Ureter (tissue), 1 donor: ENCODE data around the gene SLC24A2. TPM values are rescaled to one million over a fixed set of nuclear protein-coding genes. Genes with fewer than 3 reads are reported as not detected.
"Not testable (repeated sequence)": the region's sequence is repeated elsewhere in the genome, so short reads cannot be mapped to it uniquely, and the experiment has no call there.

Experiments
- DNase-seq: peaks from one replicate; pipeline ENCODE4 v3.0.0-alpha.2; 2020; ENCODE audit warnings: low spot score
- total RNA-seq: library from RNA; stranded (reverse); gene quantifications from one replicate; pipeline ENCODE4 v1.2.4, GENCODE V29; 2023
- donor health status: DM: yes; HTN: yes; CAD: no.

Gene SLC24A2
- 0.05 TPM for total RNA-seq

- no peak for DNase-seq
Observed at GRCh38 chr9:19788614-19789271, at the start of gene SLC24A2. Gene SLC24A2, minus strand, starts transcription at chr9:19789037.

DNA sequence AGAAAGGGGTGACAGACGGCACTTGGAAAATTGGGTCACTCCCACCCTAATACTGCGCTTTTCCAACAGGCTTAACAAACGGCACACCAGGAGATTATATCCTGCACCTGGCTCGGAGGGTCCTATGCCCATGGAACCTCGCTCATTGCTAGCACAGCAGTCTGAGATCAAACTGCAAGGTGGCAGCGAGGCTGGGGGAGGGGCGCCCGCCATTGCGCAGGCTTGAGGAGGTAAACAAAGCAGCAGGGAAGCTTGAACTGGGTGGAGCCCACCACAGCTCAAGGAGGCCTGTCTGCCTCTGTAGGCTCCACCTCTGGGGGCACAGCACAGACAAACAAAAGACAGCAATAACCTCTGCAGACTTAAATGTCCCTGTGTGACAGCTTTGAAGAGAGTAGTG is 44.5 kb upstream of the SLC24A2 start:
- not testable (repeated sequence) for DNase-seq

GRCh38 chr9:19830796-19831195 is 42.0 kb upstream of the SLC24A2 start:
- DNase-seq, result no peak

DNA sequence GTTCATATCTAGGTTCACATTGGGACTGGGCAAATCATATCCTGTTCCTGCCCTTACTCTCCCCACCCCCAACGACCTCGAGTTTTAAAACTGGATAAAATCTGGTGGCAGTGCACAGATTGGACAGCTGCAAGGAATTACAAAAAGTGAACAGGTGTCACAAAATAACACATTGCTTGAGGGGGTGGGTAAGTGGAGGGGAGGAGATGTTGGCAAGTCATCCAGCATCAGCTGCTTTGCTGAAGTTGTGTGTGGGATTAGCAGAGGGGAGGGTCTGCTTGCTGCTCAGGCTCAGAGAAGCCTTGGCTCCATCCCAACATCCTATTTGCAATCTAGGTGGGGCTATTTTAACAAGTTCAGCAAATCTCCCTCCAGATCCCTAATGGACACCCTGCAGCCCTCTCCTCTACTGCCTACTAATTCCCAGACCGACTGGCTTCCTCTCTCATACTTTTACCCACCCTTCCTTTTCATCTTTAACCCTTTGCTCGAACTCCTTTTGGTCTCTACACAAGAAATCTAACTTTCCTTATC is 39.8 kb upstream of the SLC24A2 start:
- no peak for DNase-seq

- DNase-seq, result no peak
Observed at GRCh38 chr9:19816769-19817168, 27.9 kb upstream of the SLC24A2 start.

DNA sequence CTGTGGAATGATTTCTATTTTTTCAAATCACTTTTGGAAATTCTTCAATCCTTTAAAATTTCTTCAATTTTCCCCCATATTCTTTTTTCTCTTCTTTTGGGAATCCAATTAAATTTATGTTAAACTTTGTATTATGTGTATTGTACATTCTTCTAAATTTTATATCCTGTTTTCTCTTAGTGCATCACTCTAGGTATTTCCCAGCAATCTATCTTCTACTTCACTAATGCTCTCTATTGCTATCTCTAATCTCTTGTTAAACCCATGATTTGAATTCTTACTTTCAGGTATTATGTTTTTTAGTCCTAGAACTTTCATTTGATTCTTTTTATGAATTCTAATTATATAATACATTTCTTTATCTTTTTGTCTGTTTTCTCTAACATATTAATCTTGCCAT is 23.4 kb upstream of the SLC24A2 start:
- DNase-seq, result no peak

- DNase-seq, result no peak
Observed at GRCh38 chr9:19809422-19810269, 20.8 kb upstream of the SLC24A2 start.

DNA sequence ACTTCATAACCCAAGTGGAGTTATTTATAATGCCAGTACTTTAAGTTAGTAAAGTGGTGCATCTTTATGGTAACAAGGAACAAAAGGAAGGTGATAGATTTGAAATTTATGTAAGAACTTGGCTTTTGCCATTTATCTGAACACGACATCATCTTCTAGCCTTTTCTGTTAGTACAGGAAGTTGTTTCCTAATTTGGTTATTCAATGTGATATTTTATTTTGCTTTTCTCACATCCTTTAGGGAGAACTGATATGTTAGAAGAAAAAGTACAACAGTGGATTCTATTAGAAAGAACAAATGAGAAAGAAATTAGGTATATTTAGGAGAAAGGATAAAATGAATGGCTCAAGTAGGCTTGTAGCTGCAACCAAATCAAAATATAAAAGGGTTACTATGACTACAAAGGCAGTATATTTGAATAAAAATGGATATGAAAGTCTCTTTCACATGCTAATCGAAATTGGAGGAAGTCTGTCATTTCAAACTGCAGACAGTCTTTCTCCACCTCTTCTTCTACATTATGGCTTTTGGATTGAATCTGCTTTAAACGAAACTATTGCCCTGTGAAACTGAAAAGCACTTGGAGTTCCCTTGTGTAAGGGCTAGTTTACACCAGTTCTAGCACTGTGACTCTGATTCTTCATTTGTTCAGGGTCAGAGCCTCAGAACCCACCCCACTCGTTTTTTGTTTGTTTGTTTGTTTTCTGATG is 18.5 kb upstream of the SLC24A2 start:
- no peak for DNase-seq

- DNase-seq, result no peak
Observed at GRCh38 chr9:19804431-19804830, 15.6 kb upstream of the SLC24A2 start.

DNA sequence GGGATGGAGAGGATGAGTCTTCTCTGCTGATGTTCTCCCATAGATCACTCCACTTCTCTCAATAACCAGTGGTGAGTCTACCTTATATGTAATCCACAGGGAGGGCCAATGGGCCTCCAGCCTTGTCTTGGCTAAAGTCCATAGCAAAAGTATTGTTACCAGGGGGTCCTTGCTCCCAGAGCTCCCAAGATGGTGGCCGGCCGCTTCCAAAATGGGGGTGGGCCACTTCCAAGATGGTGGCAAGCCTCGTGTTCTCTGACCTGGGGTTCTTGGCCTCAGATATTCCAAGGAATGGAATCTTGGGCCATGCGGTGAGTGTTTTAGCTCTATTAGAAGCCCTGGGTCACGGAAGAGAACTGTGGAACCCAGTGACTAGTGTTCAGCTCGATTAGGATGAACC is 12.0 kb upstream of the SLC24A2 start:
- no peak for DNase-seq

- no peak for DNase-seq
Observed at GRCh38 chr9:19799784-19800183, 10.9 kb upstream of the SLC24A2 start.

DNA sequence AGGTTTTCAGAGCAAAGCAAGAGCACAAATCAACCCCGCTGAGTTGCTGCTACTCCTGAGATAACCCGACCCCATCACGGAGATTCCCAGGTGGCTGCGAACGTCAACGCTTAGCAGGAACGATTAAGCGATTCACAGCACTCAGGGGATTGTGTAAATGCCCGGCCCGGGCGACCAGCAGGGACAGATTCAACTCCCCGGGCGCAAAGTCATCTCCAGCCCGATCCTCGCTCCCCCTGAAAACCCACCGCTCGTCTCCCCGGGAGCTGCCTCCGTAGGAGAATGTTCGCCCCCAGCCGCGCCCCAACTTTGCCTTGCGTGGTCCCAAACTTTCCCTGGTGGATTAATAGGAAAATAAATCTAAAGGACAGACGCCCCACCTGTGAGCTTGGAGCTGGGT is 685 bp downstream of the SLC24A2 start:
- no peak for DNase-seq

DNA sequence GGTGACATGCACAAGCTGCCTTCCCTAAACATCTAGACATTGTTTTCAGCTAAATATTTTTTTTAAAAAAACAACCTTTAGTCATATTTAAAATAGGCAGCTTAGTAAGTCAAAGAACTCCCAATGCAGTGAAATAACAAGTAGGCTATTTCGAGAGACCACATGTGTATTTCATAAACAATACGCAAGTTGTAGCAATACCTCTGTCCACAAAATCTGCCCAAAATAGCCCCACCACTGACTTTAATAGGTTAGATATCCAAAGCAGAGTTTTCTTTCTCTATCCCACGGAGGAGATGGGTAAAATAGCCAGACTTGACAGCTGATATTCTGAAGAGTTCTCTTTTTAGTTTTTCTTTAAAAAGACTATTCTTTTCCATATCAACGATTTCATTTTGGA is 1.2 kb downstream of the SLC24A2 start:
- DNase-seq, result no peak

GRCh38 chr9:19785230-19785629 is 3.6 kb downstream of the SLC24A2 start:
- no peak for DNase-seq

GRCh38 chr9:19784136-19784535 is 4.7 kb downstream of the SLC24A2 start:
- no peak for DNase-seq

- DNase-seq, result no peak
Observed at GRCh38 chr9:19783500-19783899, 5.3 kb downstream of the SLC24A2 start.

- no peak for DNase-seq
Observed at GRCh38 chr9:19782005-19782404, 6.8 kb downstream of the SLC24A2 start.

- no peak for DNase-seq
Observed at GRCh38 chr9:19781240-19781639, 7.6 kb downstream of the SLC24A2 start.

- DNase-seq, result no peak
Observed at GRCh38 chr9:19771446-19771845, 17.4 kb downstream of the SLC24A2 start.

- no peak for DNase-seq
Observed at GRCh38 chr9:19770973-19771372, 17.9 kb downstream of the SLC24A2 start.

DNA sequence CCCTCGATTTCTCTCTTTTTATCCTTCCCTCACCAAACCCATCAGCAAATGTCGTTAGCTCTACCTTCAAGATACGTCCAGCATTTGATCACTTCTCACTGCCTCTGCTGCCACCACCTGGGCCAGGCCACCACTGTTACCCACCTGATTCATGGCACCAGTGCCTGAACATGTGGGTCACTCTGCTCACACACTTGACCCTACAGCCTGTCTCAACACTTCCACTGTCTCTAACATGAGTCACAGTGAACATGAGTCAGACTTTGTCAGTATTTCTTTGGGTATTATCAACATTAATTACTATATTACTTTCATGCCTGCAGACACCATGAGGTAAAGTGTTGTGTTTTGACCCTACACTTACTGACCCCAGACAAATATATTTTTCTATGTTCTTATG is 19.6 kb downstream of the SLC24A2 start:
- no peak for DNase-seq

DNA sequence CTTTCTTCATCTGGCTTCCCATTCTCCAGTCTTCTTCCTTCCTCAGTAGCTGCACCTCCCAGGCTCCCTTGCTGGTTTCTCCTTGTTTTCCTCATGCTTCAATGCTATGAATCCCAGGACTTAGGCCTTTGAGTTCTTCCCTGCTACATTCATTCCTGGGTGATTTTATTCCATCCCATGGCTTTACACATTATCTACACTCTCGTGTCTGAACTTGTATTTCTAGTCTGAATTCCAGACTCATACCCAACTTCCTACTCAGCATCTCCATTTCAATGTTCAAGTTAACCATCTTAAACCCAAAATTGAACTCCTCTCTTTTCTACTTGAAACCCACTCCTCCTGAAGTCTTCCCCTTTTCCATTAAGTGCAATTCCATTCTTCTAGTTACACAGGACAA is 20.0 kb downstream of the SLC24A2 start:
- DNase-seq, result no peak
